ENCODE measurements around the gene DHDH. TPM values are rescaled to one million over a fixed set of nuclear protein-coding genes. Genes with fewer than 3 reads are reported as not detected.
A peak's percentile ranks its signal among the peaks of the same experiment; 100 is the strongest.

Gene DHDH
- total RNA-seq, 6 donors from 2014 or later, result 1.9 to 6.3 (median 2.8) TPM

DNA sequence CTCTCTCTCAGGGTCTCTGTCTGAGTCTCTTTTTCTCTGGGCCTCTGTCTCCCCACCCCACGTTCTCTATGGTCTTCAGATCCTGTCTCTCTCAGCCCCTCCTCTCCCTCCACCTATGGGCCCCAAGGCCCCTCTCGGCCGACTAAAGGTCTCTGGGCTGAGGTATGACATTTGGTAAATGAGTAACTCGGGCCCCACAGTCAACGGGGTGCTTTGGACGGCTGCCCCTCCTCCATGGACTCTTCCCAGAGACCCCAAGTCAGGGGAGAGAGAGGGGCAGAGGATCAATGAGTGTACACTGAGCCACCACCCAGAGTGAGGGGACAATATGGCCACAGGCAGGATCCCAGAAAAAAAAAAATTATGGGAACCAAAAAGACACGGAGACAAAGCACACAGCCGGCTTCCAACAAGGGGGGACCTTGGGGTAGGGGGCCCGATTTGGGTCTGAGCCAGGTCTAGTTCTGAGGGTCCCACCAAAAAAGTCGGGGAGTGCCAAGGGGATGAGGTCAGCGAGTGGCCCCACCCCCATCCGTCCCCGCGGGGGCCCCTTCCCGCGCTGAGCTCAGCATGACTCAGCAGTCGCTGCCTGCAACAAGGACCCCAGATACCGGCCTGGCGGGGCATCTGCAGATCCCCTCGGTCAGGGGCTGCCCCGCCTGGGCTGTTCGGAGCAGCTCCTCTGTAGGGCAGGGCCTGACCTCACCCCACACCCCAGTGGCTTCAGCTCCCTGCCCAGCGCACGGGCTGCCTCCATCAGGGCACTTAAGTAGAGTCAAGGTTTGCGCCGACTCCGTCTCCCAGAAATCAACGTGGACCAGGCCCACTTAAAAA lies 30.1 kb downstream of the DHDH start:
- Histone ChIP-seq H3K4me3 (peak overlapping the region; percentile 39 to 97 (median 85)), H3K9me3 (no peaks in the 10 kb centered on the region), H3K27me3 (no peaks in the 10 kb centered on the region), H3K27ac (peak overlapping the region; percentile 88 to 98 (median 90)), H3K36me3 (peaks cover 13 to 28% (median 15%) of the 10 kb centered on the region in 4 donors), H3K4me1 (peaks cover 43 to 72% (median 52%) of the 10 kb centered on the region in 4 donors)
- DNase-seq (peak; percentile 90 to 92), ATAC-seq (ENCODE audit: low FRiP score in 2 of 2) (peak; percentile 21 to 42)
- WGBS, 2 donors, result 14 to 23% methylated on average over 9 to 20 of the region's 28 CpGs
- TF ChIP-seq, protein P1, sequence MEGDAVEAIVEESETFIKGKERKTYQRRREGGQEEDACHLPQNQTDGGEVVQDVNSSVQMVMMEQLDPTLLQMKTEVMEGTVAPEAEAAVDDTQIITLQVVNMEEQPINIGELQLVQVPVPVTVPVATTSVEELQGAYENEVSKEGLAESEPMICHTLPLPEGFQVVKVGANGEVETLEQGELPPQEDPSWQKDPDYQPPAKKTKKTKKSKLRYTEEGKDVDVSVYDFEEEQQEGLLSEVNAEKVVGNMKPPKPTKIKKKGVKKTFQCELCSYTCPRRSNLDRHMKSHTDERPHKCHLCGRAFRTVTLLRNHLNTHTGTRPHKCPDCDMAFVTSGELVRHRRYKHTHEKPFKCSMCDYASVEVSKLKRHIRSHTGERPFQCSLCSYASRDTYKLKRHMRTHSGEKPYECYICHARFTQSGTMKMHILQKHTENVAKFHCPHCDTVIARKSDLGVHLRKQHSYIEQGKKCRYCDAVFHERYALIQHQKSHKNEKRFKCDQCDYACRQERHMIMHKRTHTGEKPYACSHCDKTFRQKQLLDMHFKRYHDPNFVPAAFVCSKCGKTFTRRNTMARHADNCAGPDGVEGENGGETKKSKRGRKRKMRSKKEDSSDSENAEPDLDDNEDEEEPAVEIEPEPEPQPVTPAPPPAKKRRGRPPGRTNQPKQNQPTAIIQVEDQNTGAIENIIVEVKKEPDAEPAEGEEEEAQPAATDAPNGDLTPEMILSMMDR (IDR thresholded peaks at IDR 0.05), result no peak
- TF ChIP-seq POLR2AphosphoS5 (IDR thresholded peaks at IDR 0.05) (peak; percentile 63 to 82), EP300 (IDR thresholded peaks at IDR 0.05) (peak in 2 of 4 donors; percentile 25 to 81), POLR2A (IDR thresholded peaks at IDR 0.05) (peak in 2 of 4 donors; percentile 16 to 71)

DNA sequence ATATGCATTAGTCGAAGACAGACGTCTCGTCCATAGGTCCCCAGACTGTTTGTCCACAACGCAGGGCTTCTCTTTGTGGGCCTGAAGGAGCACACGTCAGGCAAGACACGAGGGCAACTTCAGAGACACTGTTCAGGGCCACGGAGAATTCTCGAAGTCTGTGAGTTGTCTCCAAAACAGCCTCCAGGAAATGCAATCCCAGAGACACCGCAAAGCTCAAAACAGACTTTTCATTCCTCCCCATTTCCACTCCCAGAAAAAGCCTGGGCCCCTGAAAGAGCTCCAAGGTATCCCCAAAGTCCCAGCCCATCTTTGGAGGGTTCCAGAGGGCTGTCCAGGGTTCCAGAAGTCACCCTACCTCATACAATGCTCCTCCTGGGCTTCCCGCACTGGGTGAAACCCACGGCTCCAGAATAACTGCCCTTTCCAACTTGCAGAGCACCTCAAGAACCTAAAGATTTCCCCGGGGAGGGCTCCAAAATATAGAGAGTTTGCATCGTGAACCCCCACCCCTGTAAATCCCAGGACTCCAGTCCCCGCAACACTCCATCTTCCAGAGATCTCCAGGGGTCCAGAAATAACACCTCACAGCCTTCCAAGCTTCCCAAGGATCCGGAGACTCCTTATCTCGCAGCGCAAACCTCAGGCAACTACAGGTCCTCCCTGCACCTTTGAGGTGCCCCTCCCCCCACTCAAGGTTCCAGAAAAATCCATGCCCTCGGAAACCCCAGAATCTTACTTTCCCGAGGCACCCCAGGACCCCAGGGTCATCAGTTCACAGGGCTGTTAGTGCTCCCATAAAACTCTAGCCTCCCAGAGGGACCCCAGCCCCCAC lies 30.9 kb downstream of the DHDH start:
- H3K4me1 ChIP-seq, result peaks cover 43 to 76% (median 52%) of the 10 kb centered on the region in 4 donors
- peak overlapping the region; percentile 39 to 97 (median 85) for H3K4me3 ChIP-seq
- ATAC-seq (ENCODE audit: low FRiP score in 2 of 2) (no peak), DNase-seq (peak in 1 of 2 donors; percentile 63)
- TF ChIP-seq, protein P1 (IDR thresholded peaks at IDR 0.05), result no peak
- TF ChIP-seq POLR2AphosphoS5 (IDR thresholded peaks at IDR 0.05), result no peak
- TF ChIP-seq EP300 (IDR thresholded peaks at IDR 0.05), result no peak
- TF ChIP-seq POLR2A (IDR thresholded peaks at IDR 0.05), result peak in 1 of 4 donors; percentile 19
- H3K27ac ChIP-seq, result peak overlapping the region; percentile 88 to 98 (median 90)
- H3K27me3 ChIP-seq, result no peaks in the 10 kb centered on the region
- no peaks in the 10 kb centered on the region for H3K9me3 ChIP-seq
- peaks cover 13 to 36% (median 22%) of the 10 kb centered on the region in 4 donors for H3K36me3 ChIP-seq
- 16 to 26% methylated on average over 13 to 18 of the region's 19 CpGs for WGBS, 2 donors

DNA sequence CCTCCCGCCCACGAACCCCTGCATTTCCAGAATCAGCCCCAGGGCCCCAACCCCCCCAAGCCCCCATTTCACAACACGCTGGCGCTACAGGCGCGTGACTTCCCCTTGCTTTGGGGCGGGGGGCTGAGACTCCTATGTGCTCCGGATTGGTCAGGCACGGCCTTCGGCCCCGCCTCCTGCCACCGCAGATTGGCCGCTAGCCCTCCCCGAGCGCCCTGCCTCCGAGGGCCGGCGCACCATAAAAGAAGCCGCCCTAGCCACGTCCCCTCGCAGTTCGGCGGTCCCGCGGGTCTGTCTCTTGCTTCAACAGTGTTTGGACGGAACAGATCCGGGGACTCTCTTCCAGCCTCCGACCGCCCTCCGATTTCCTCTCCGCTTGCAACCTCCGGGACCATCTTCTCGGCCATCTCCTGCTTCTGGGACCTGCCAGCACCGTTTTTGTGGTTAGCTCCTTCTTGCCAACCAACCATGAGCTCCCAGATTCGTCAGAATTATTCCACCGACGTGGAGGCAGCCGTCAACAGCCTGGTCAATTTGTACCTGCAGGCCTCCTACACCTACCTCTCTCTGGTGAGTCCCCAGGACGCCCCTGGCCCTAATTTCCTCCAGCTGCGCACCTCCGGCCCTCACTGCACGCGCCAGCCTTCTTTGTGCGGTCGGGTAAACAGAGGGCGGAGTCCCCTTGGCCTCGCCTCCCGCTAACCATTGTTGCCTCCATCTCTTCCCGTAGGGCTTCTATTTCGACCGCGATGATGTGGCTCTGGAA lies 31.7 kb downstream of the DHDH start, which contains the start of gene FTL:
Gene FTL (plus strand): TSS at position 270 of the 766 bp plus-strand sequence. CDS start 199 bp downstream, at position 469.
- Histone ChIP-seq H3K36me3 (peaks cover 13 to 44% (median 29%) of the 10 kb centered on the region in 4 donors), H3K4me1 (peaks cover 43 to 71% (median 50%) of the 10 kb centered on the region in 4 donors)
- peak; percentile 99 for DNase-seq

More for the DNA sequence above, 31.7 kb downstream of the DHDH start, which contains the start of gene FTL:
- peak; percentile 92 to 95 for ATAC-seq (ENCODE audit: low FRiP score in 2 of 2)
- no peaks in the 10 kb centered on the region for H3K27me3 ChIP-seq
- H3K27ac ChIP-seq, result peak within 1 kb of the TSS; percentile 88 to 98 (median 90)
- TF ChIP-seq, protein P1 (IDR thresholded peaks at IDR 0.05), result peak in 1 of 6 experiments; percentile 5
- TF ChIP-seq EP300 (IDR thresholded peaks at IDR 0.05) (peak in 1 of 4 donors; percentile 95), POLR2A (IDR thresholded peaks at IDR 0.05) (peak; percentile 97 to 100 (median 100)), POLR2AphosphoS5 (IDR thresholded peaks at IDR 0.05) (peak; percentile 100)
- WGBS, 2 donors, result 0 to 1% methylated on average over 33 to 40 of the region's 52 CpGs
- no peaks in the 10 kb centered on the region for H3K9me3 ChIP-seq
- peak within 1 kb of the TSS; percentile 80 to 97 (median 88) for H3K4me3 ChIP-seq

All from upper lobe of left lung (tissue), 6 donors.